ENCODE measurements around the gene CLIP1.
"Not testable (repeated sequence)": the region's sequence is repeated elsewhere in the genome, so short reads cannot be mapped to it uniquely, and the experiment has no call there.

Gene CLIP1

GRCh38 chr12:122374707-122375106 is 47.8 kb downstream of the CLIP1 start:
- Histone ChIP-seq H3K79me2 (ENCODE audit: insufficient read depth, low read length) (no peaks in the 10 kb centered on the region), H3K4me2 (ENCODE audit: low read depth, low read length, poor library complexity, severe bottlenecking) (no peak overlapping the region), H3F3A (ENCODE audit: insufficient read depth) (0 out of 2 replicates have a peak, but pooled peaks cover 4% of the 10 kb centered on the region), H2AFZ (ENCODE audit: low read depth, low read length, severe bottlenecking) (no peak overlapping the region), H4K20me1 (ENCODE audit: low read depth, low read length) (no peaks in the 10 kb centered on the region), H3K27ac (ENCODE audit: low read depth, low read length) (no peak overlapping the region), H3K9ac (ENCODE audit: low read length) (no peak overlapping the region), H3K27me3 (ENCODE audit: low read length) (no peaks in the 10 kb centered on the region), H3K4me3 (ENCODE audit: insufficient read depth, low read length, poor library complexity, severe bottlenecking) (no peak overlapping the region), H3K9me3 (ENCODE audit: insufficient read depth, low read length) (no peaks in the 10 kb centered on the region), H3K9me2 (replicated peaks; ENCODE audit: insufficient read depth, low read length) (no peaks in the 10 kb centered on the region), H3K36me3 (ENCODE audit: low read length) (no peaks in the 10 kb centered on the region)
- no peak for TF ChIP-seq CTCF (IDR thresholded peaks at IDR 0.05; ENCODE audit: insufficient read depth, low read length, poor library complexity, severe bottlenecking)

GRCh38 chr12:122371475-122372045 is 50.9 kb downstream of the CLIP1 start:
- TF ChIP-seq EZH2phosphoT487 (conservative IDR thresholded peaks at IDR 0.05; ENCODE audit: low read length) (no peak), CTCF (IDR thresholded peaks at IDR 0.05; ENCODE audit: insufficient read depth, low read length, poor library complexity, severe bottlenecking) (no peak)
- no peak overlapping the region for H2AFZ ChIP-seq (ENCODE audit: low read depth, low read length, severe bottlenecking)
- H3K9me2 ChIP-seq (replicated peaks; ENCODE audit: insufficient read depth, low read length): no peaks in the 10 kb centered on the region
- H3K36me3 ChIP-seq (ENCODE audit: low read length): no peaks in the 10 kb centered on the region
- no peaks in the 10 kb centered on the region for H3K27me3 ChIP-seq (ENCODE audit: low read length)
- no peak overlapping the region for H3K27ac ChIP-seq (ENCODE audit: low read depth, low read length)
- H3F3A ChIP-seq (ENCODE audit: insufficient read depth): 0 out of 2 replicates have a peak, but pooled peaks cover 4% of the 10 kb centered on the region
- H3K4me3 ChIP-seq (ENCODE audit: insufficient read depth, low read length, poor library complexity, severe bottlenecking): no peak overlapping the region
- H3K9ac ChIP-seq (ENCODE audit: low read length): no peak overlapping the region
- no peaks in the 10 kb centered on the region for H3K79me2 ChIP-seq (ENCODE audit: insufficient read depth, low read length)
- H3K4me2 ChIP-seq (ENCODE audit: low read depth, low read length, poor library complexity, severe bottlenecking): no peak overlapping the region
- no peaks in the 10 kb centered on the region for H3K9me3 ChIP-seq (ENCODE audit: insufficient read depth, low read length)
- H4K20me1 ChIP-seq (ENCODE audit: low read depth, low read length): no peaks in the 10 kb centered on the region

- H3K4me3 ChIP-seq (ENCODE audit: insufficient read depth, low read length, poor library complexity, severe bottlenecking): no peak overlapping the region
- no peaks in the 10 kb centered on the region for H4K20me1 ChIP-seq (ENCODE audit: low read depth, low read length)
- H3K9me2 ChIP-seq (replicated peaks; ENCODE audit: insufficient read depth, low read length): no peaks in the 10 kb centered on the region
- H2AFZ ChIP-seq (ENCODE audit: low read depth, low read length, severe bottlenecking): no peak overlapping the region
- no peak overlapping the region for H3K9ac ChIP-seq (ENCODE audit: low read length)
- H3F3A ChIP-seq (ENCODE audit: insufficient read depth): 0 out of 2 replicates have a peak, but pooled peaks cover under 1% of the 10 kb centered on the region
- TF ChIP-seq CTCF (IDR thresholded peaks at IDR 0.05; ENCODE audit: insufficient read depth, low read length, poor library complexity, severe bottlenecking) (no peak), EZH2phosphoT487 (conservative IDR thresholded peaks at IDR 0.05; ENCODE audit: low read length) (no peak)
- no peaks in the 10 kb centered on the region for H3K79me2 ChIP-seq (ENCODE audit: insufficient read depth, low read length)
- no peaks in the 10 kb centered on the region for H3K36me3 ChIP-seq (ENCODE audit: low read length)
- H3K27me3 ChIP-seq (ENCODE audit: low read length): no peaks in the 10 kb centered on the region
- H3K27ac ChIP-seq (ENCODE audit: low read depth, low read length): no peak overlapping the region
- H3K4me2 ChIP-seq (ENCODE audit: low read depth, low read length, poor library complexity, severe bottlenecking): no peak overlapping the region
- no peaks in the 10 kb centered on the region for H3K9me3 ChIP-seq (ENCODE audit: insufficient read depth, low read length)
Observed at GRCh38 chr12:122368361-122369073, 54.0 kb downstream of the CLIP1 start.

GRCh38 chr12:122367632-122368031 is 54.8 kb downstream of the CLIP1 start:
- H3K27me3 ChIP-seq (ENCODE audit: low read length); H2AFZ ChIP-seq (ENCODE audit: low read depth, low read length, severe bottlenecking); H4K20me1 ChIP-seq (ENCODE audit: low read depth, low read length); H3F3A ChIP-seq (ENCODE audit: insufficient read depth); H3K9ac ChIP-seq (ENCODE audit: low read length); H3K36me3 ChIP-seq (ENCODE audit: low read length); H3K4me2 ChIP-seq (ENCODE audit: low read depth, low read length, poor library complexity, severe bottlenecking); H3K9me3 ChIP-seq (ENCODE audit: insufficient read depth, low read length); H3K9me2 ChIP-seq (replicated peaks; ENCODE audit: insufficient read depth, low read length); H3K4me3 ChIP-seq (ENCODE audit: insufficient read depth, low read length, poor library complexity, severe bottlenecking); H3K27ac ChIP-seq (ENCODE audit: low read depth, low read length); H3K79me2 ChIP-seq (ENCODE audit: insufficient read depth, low read length): not testable (repeated sequence)
